Measurements from ENCODE around the gene GRPR.

GRPR gene

DNA sequence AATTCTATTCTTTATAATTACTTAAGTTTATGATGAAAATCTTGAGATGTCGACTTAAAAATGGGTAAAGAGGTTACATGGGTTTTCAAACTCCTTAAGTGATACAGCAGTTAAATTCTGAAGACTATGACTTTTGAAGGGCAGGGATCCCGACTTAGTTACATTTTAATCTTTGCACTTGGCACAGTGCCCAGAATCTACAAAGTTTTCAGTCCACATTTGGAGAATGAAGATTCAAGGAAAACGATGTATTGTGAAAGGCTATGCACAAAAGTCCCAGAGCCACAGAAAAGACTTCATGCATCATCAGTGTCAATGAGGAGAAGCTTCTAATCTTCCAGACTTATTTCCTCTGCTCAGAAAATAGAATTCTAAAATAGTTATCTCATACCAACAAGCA is 36.3 kb upstream of the GRPR start:
- TF ChIP-seq, protein P1, sequence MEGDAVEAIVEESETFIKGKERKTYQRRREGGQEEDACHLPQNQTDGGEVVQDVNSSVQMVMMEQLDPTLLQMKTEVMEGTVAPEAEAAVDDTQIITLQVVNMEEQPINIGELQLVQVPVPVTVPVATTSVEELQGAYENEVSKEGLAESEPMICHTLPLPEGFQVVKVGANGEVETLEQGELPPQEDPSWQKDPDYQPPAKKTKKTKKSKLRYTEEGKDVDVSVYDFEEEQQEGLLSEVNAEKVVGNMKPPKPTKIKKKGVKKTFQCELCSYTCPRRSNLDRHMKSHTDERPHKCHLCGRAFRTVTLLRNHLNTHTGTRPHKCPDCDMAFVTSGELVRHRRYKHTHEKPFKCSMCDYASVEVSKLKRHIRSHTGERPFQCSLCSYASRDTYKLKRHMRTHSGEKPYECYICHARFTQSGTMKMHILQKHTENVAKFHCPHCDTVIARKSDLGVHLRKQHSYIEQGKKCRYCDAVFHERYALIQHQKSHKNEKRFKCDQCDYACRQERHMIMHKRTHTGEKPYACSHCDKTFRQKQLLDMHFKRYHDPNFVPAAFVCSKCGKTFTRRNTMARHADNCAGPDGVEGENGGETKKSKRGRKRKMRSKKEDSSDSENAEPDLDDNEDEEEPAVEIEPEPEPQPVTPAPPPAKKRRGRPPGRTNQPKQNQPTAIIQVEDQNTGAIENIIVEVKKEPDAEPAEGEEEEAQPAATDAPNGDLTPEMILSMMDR (conservative IDR thresholded peaks at IDR 0.05; ENCODE audit: low read depth), result no peak
- H3K27ac ChIP-seq, result no peak overlapping the region
- ChIA-PET CTCF (no interaction called here), POLR2A (ENCODE audit: low non-redundant PET) (no interaction called here)
- DNase-seq (ENCODE audit: low spot score), result no peak

DNA sequence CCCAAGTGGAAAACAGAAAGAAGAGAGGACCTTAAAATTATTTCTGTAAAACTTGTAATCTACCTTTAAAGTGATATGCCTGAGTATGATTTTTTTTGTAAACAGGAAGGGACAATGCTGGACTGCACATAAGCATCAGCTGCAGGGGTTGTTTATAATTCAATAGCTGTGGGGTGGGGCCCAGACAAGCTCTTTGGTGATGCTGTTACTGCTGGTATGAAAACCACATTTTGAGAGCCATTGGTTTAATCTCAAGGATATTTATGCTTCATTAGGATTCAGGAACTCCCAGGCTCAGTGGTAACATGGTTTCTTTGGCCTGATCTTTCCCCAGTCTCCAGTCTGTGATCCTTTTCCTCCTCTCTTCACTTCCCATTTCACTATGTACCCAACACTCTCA is 34.3 kb upstream of the GRPR start:
- POLR2A ChIA-PET (ENCODE audit: low non-redundant PET), result no interaction called here
- H3K27ac ChIP-seq, result no peak overlapping the region
- TF ChIP-seq, protein P1 (conservative IDR thresholded peaks at IDR 0.05; ENCODE audit: low read depth), result no peak
- no peak for DNase-seq (ENCODE audit: low spot score)
- CTCF ChIA-PET, result no interaction called here

GRCh38 chrX:16096141-16096540 is 27.2 kb upstream of the GRPR start:
- TF ChIP-seq, protein P1 (conservative IDR thresholded peaks at IDR 0.05; ENCODE audit: low read depth), result no peak
- POLR2A ChIA-PET (ENCODE audit: low non-redundant PET), result no interaction called here
- CTCF ChIA-PET, result no interaction called here
- no peak for DNase-seq (ENCODE audit: low spot score)
- H3K27ac ChIP-seq, result no peak overlapping the region

DNA sequence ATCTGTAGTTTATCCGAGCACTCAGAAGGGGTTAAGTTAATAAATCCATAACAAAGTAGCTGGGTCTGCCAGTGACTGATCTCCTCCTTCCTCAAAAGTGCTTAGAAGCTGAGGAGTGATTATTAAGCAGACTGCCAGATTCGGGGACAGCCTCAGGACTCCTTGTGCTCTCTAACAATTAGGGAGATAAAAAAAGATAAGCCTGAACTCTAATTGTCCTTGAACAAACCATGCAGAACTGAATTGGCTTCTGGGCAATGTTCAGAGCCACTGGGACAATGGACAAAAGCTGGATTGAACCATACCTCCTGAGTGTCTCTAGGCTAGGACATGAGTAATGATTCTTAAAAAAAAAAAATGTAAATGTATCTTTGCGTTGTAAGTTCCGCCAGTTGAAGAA is 22.7 kb upstream of the GRPR start:
- CTCF ChIA-PET, result no interaction called here
- H3K27ac ChIP-seq, result no peak overlapping the region
- POLR2A ChIA-PET (ENCODE audit: low non-redundant PET), result no interaction called here
- TF ChIP-seq, protein P1 (conservative IDR thresholded peaks at IDR 0.05; ENCODE audit: low read depth), result no peak
- DNase-seq (ENCODE audit: low spot score), result no peak

GRCh38 chrX:16101581-16101980 is 21.8 kb upstream of the GRPR start:
- TF ChIP-seq, protein P1 (conservative IDR thresholded peaks at IDR 0.05; ENCODE audit: low read depth), result no peak
- no peak overlapping the region for H3K27ac ChIP-seq
- POLR2A ChIA-PET (ENCODE audit: low non-redundant PET), result no interaction called here
- no peak for DNase-seq (ENCODE audit: low spot score)
- CTCF ChIA-PET, result no interaction called here

- no peak overlapping the region for H3K27ac ChIP-seq
- POLR2A ChIA-PET (ENCODE audit: low non-redundant PET), result no interaction called here
- CTCF ChIA-PET, result no interaction called here
- TF ChIP-seq, protein P1 (conservative IDR thresholded peaks at IDR 0.05; ENCODE audit: low read depth), result no peak
- no peak for DNase-seq (ENCODE audit: low spot score)
These were observed 19.7 kb upstream of the GRPR start for GRCh38 chrX:16103625-16104024.

DNA sequence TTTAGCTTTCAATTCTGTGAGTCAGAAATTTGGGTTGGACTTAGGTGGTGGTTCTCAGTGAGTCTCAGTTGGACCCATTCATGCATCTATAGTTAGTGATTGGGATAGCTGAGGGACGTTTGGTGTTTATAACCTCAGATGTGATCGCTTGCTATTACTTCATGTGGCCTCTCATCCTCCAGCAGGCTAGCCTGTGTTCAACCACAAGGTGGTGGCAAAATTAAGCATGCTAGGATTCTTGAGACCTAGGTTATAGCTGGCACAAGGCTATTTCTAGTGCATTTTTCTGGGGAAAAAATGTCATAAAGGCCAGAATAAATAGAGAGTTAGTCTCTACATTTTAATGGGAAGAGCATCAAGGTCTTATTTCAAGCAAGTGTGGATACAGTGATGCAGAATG is 10.9 kb upstream of the GRPR start:
- H3K27ac ChIP-seq, result no peak overlapping the region
- POLR2A ChIA-PET (ENCODE audit: low non-redundant PET), result no interaction called here
- CTCF ChIA-PET, result no interaction called here
- DNase-seq (ENCODE audit: low spot score), result no peak
- TF ChIP-seq, protein P1 (conservative IDR thresholded peaks at IDR 0.05; ENCODE audit: low read depth), result no peak

Measured in RWPE1 (cell line).